Measurements from ENCODE around the gene ANKRD10.

ANKRD10 gene

GRCh38 chr13:110929104-110929777 lies 14.4 kb upstream of the ANKRD10 start:
- no peak for DNase-seq (ENCODE audit: low spot score)
- ChIA-PET POLR2A (ENCODE audit: low non-redundant PET) (no interaction called here), CTCF (interaction anchor here (0.6 to 0.7 kb wide), 3 partner anchors 11 to 1514 kb away, joined by 3 to 4 read pairs (median 3); no protein-coding TSS in a partner anchor)
- TF ChIP-seq, protein P1, sequence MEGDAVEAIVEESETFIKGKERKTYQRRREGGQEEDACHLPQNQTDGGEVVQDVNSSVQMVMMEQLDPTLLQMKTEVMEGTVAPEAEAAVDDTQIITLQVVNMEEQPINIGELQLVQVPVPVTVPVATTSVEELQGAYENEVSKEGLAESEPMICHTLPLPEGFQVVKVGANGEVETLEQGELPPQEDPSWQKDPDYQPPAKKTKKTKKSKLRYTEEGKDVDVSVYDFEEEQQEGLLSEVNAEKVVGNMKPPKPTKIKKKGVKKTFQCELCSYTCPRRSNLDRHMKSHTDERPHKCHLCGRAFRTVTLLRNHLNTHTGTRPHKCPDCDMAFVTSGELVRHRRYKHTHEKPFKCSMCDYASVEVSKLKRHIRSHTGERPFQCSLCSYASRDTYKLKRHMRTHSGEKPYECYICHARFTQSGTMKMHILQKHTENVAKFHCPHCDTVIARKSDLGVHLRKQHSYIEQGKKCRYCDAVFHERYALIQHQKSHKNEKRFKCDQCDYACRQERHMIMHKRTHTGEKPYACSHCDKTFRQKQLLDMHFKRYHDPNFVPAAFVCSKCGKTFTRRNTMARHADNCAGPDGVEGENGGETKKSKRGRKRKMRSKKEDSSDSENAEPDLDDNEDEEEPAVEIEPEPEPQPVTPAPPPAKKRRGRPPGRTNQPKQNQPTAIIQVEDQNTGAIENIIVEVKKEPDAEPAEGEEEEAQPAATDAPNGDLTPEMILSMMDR (conservative IDR thresholded peaks at IDR 0.05; ENCODE audit: low read depth) = no peak
- no peak overlapping the region for H3K27ac ChIP-seq

GRCh38 chr13:110925023-110925612 lies 10.2 kb upstream of the ANKRD10 start:
- ChIA-PET POLR2A (ENCODE audit: low non-redundant PET) (no interaction called here), CTCF (interaction anchor here (0.7 kb wide), 1 partner anchor 621 kb away, joined by 3 read pairs; no protein-coding TSS in a partner anchor)
- no peak for DNase-seq (ENCODE audit: low spot score)

DNA sequence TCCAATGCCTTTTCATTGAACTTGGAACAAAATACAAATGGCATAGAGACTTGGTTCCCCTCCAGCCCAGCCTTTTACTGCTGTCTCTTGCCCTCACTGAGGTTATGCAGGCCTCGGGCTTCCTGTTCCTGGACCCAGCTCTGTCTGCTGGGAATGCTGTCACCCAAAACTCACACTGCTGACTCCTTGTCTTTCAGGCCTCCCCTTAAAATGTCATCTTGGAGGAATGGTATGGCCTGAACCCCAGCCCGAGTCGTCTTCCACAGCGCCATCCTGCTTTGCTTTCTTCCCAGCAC lies 9.7 kb upstream of the ANKRD10 start:
- TF ChIP-seq, protein P1 (conservative IDR thresholded peaks at IDR 0.05; ENCODE audit: low read depth) = no peak
- POLR2A ChIA-PET (ENCODE audit: low non-redundant PET) = no interaction called here
- no peak for DNase-seq (ENCODE audit: low spot score)
- H3K27ac ChIP-seq = no peak overlapping the region
- CTCF ChIA-PET = interaction anchor here (0.7 kb wide), 1 partner anchor 621 kb away, joined by 3 read pairs; no protein-coding TSS in a partner anchor

More at GRCh38 chr13:110925023-110925612, 10.2 kb upstream of the ANKRD10 start:
- TF ChIP-seq, protein P1 (conservative IDR thresholded peaks at IDR 0.05; ENCODE audit: low read depth) = no peak
- no peak overlapping the region for H3K27ac ChIP-seq

DNA sequence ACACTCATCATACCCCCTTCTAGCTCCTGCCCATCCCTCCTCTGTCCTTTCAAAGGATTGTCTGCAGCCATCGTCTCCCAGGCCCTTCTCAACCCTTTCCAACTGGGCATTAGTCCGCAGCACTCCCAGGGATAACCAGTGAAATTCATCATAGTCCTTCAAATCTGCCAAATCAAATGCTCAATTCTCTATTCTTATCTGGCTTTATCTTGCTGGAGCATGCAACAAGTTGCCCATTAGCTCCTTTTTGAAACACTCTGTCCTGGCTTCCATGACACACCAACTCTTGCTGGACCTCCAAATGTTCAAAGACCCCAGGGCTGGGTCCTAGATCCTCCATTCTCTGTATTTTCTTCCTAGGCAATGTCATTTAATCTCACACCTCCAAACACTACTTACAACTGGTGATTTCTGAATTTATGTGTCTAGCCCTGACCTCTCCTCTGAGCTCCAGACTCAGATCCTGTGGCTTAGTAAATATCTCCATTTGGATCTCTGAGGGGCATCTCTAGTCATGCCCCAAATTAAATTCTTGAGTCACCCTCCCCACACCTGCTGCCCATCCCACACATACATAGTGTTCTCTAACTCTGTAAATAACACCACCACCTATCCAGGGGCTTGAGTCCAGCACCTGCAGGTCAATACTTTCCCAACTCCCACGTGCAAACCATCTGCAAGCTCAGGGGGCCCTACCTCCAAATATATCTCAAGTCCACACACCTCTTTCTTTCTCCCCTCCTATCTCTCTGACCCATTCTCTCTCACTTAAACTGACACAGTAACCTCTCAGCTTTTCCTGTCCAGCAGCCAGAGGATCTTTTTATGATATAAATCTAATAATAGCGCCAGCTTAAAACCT lies 9.1 kb upstream of the ANKRD10 start:
- DNase-seq (ENCODE audit: low spot score) = no peak
- H3K27ac ChIP-seq = no peak overlapping the region
- ChIA-PET CTCF (no interaction called here), POLR2A (ENCODE audit: low non-redundant PET) (no interaction called here)
- TF ChIP-seq, protein P1 (conservative IDR thresholded peaks at IDR 0.05; ENCODE audit: low read depth) = no peak

DNA sequence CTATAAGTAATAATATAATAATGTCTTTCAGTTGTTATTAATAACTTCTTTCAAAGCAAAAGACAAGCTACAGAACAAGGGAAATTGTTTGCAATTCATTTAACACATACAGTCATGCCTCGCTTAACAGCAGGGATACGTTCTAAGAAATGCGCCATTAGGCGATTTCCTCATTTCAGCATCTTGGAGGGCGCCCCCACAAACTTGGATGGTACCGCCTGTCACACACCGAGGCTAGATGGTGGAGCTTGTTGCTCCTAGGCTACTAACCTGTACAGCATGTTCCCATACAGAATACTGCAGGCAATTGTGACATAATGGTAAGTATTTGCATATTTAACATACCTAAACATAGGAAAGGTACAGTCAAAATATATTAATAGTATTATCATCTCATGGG lies 8.2 kb upstream of the ANKRD10 start:
- POLR2A ChIA-PET (ENCODE audit: low non-redundant PET) = no interaction called here
- DNase-seq (ENCODE audit: low spot score) = no peak
- H3K27ac ChIP-seq = no peak overlapping the region
- CTCF ChIA-PET = interaction anchor here (0.5 kb wide), 1 partner anchor 291 kb away, joined by 3 read pairs; no protein-coding TSS in a partner anchor
- TF ChIP-seq, protein P1 (conservative IDR thresholded peaks at IDR 0.05; ENCODE audit: low read depth) = no peak

- ChIA-PET POLR2A (ENCODE audit: low non-redundant PET) (no interaction called here), CTCF (no interaction called here)
- no peak overlapping the region for H3K27ac ChIP-seq
- TF ChIP-seq, protein P1 (conservative IDR thresholded peaks at IDR 0.05; ENCODE audit: low read depth) = no peak
- DNase-seq (ENCODE audit: low spot score) = no peak
Observed at GRCh38 chr13:110922506-110922905, 7.6 kb upstream of the ANKRD10 start.
